Esophagus squamous epithelium (tissue), 5 donors: ENCODE measurements around the gene FUT3. TPM values are rescaled to one million over a fixed set of nuclear protein-coding genes. Genes with fewer than 3 reads are reported as not detected.

Source experiments
- DNase-seq: peaks from one replicate; lab custom pipeline; 2025; lab: John Stamatoyannopoulos, UW
- H3K27ac ChIP-seq, 4 donors: fragments of 200-600 bp; sonication (generic); one replicate each; pipeline ENCODE4 v1.5.1; 2016 to 2019; ENCODE audit warnings: mild to moderate bottlenecking in 1 of 4
- H3K27me3 ChIP-seq, 4 donors: fragments of 200-600 bp; sonication (generic); 1 replicate in 3 of 4; 2 replicates in 1 of 4; pipeline versions ENCODE4 v1.5.1 to v1.6.0; 2017 to 2021; ENCODE audit warnings: antibody characterized with exemption in 1 of 4
- H3K36me3 ChIP-seq, 3 donors: fragments of 200-600 bp; sonication (generic); one replicate each; pipeline ENCODE4 v1.5.1; 2016 to 2019
- H3K4me1 ChIP-seq, 3 donors: fragments of 200-600 bp; sonication (generic); one replicate each; pipeline ENCODE4 v1.5.1; 2017 to 2019
- H3K4me3 ChIP-seq, 4 donors: fragments of 200-600 bp; sonication (generic); 1 replicate in 3 of 4; 2 replicates in 1 of 4; pipeline ENCODE4 v1.5.1; 2016 to 2019; ENCODE audit warnings: mild to moderate bottlenecking in 2 of 4, moderate library complexity in 1 of 4
- H3K9me3 ChIP-seq, 3 donors: fragments of 200-600 bp; sonication (generic); one replicate each; pipeline ENCODE4 v1.5.1; 2016 to 2019
- POLR2A ChIP-seq, 4 donors: fragments of 450-650 bp; IDR thresholded peaks; one replicate each; pipeline ENCODE4 v1.6.1; 2017; ENCODE audit warnings: antibody characterized with exemption in 4 of 4, mild to moderate bottlenecking in 4 of 4, moderate library complexity in 3 of 4
- WGBS, 2 donors: methylation state at CpG; one replicate each; pipeline ENCODE4 v1.1.5; 2018; 5-methylcytosine and 5-hydroxymethylcytosine counted together
- intact Hi-C: fragments of 100-400 bp; cut with DNase I; formaldehyde crosslinking; loops from one replicate; pipeline ENCODE4 v1.15.0; 2022
- total RNA-seq, 4 donors: library from RNA; depleted of rRNA; stranded (reverse); fragments of >200 nt; gene quantifications; one replicate each; pipeline ENCODE4 v1.1.0, GENCODE V29; 2016
- TF ChIP-seq, protein P1 (sequence below), 6 experiments: fragments of 450-650 bp in 4 of 6; fragments of 200-600 bp in 2 of 6; sonication (generic) in 2 of 6; IDR thresholded peaks; one replicate each; pipeline ENCODE4 v1.5.1; 2016 to 2019; ENCODE audit warnings: antibody characterized with exemption in 6 of 6, mild to moderate bottlenecking in 4 of 6, moderate library complexity in 4 of 6
- donor health status: DM: yes; HTN: yes; CAD: no.

FUT3 gene
- total RNA-seq, 4 donors from 2014 or later = 51.7 to 145 (median 84.8) TPM

DNA sequence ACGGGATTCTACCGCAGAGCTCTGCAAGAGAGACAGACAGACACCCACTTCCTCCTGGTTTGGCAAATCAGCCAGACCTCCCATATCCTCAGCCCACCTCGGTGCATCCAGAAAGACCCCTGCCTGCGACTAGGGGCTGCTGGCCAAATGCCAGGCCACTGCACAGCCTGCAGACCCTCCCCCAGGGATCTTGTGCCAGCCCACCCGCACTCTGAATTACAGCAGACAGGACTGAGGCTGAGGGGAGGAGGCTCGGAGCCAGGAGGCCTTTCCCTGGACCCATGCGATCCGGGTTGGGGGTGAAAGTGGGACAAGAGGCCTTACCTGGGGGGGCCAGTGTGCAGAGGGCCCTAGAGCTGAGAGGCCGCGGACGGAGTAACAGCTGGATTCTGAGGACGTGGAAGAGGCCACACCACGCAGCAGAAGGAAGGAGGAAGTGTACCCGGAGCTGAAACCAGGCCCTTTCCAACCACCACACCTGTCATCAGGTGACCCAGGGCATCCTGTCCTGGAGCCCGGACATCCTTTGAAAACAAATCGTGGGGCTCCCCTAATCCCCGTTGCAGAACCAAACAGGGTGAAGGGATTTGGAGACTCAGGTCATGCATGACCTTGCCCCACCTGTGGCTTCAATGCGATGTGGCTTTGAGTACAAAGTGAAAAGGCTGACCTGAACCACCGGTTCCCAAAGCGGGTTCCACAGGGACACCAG is 12.7 kb downstream of the FUT3 start:
- H3K4me3 ChIP-seq = peak overlapping the region; percentile 27 to 50 (median 48)
- no peaks in the 10 kb centered on the region for H3K27me3 ChIP-seq
- peak overlapping the region; percentile 71 to 85 (median 77) for H3K27ac ChIP-seq
- no peak for TF ChIP-seq POLR2A (IDR thresholded peaks at IDR 0.05)
- TF ChIP-seq, protein P1, sequence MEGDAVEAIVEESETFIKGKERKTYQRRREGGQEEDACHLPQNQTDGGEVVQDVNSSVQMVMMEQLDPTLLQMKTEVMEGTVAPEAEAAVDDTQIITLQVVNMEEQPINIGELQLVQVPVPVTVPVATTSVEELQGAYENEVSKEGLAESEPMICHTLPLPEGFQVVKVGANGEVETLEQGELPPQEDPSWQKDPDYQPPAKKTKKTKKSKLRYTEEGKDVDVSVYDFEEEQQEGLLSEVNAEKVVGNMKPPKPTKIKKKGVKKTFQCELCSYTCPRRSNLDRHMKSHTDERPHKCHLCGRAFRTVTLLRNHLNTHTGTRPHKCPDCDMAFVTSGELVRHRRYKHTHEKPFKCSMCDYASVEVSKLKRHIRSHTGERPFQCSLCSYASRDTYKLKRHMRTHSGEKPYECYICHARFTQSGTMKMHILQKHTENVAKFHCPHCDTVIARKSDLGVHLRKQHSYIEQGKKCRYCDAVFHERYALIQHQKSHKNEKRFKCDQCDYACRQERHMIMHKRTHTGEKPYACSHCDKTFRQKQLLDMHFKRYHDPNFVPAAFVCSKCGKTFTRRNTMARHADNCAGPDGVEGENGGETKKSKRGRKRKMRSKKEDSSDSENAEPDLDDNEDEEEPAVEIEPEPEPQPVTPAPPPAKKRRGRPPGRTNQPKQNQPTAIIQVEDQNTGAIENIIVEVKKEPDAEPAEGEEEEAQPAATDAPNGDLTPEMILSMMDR (IDR thresholded peaks at IDR 0.05) = no peak
- WGBS, 2 donors = 52 to 53% methylated on average over 12 to 18 of the region's 20 CpGs
- H3K36me3 ChIP-seq = peaks cover 0 to 26% (median 0%) of the 10 kb centered on the region in 3 donors
- intact Hi-C loops = no loop called here
- no peaks in the 10 kb centered on the region for H3K9me3 ChIP-seq
- DNase-seq = no peak
- peaks cover 0 to 31% (median 7%) of the 10 kb centered on the region in 3 donors for H3K4me1 ChIP-seq

DNA sequence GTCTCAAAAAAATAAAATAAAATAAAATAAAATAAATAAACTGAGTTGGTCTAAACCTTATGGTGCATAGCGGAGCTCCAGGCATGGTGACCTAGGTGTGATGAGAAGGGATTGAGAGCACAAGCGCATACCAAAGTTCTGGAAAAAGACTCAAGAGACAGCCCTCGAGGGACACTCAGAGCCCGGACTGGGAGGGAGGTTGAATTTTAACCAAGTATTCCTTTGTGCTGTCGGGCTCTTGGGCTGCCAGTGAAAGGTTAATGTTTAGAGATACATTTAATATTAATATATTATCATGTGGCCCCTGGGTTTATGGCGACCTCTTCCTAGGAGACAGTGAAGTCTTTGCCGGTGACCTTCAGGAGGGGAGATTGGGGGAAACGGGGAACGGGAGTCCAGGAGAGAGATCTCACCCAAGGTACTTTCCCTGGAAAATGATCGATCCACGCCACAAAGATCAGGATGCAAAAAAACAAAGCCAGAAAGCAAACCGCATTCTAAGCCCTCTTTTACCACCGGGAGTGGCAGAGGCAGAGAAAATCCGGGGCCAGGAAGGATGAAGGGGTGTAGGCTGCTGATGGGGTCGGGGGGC is 13.4 kb downstream of the FUT3 start:
- peaks cover 0 to 24% (median 0%) of the 10 kb centered on the region in 3 donors for H3K36me3 ChIP-seq
- peak overlapping the region; percentile 71 to 85 (median 77) for H3K27ac ChIP-seq
- TF ChIP-seq POLR2A (IDR thresholded peaks at IDR 0.05) = no peak
- TF ChIP-seq, protein P1 (IDR thresholded peaks at IDR 0.05) = no peak
- H3K4me3 ChIP-seq = peak overlapping the region; percentile 27 to 50 (median 48)
- no peak for DNase-seq
- intact Hi-C loops = no loop called here
- no peaks in the 10 kb centered on the region for H3K9me3 ChIP-seq
- H3K4me1 ChIP-seq = peaks cover 0 to 31% (median 7%) of the 10 kb centered on the region in 3 donors
- no peaks in the 10 kb centered on the region for H3K27me3 ChIP-seq
- 47 to 50% methylated on average over 12 to 15 of the region's 15 CpGs for WGBS, 2 donors

DNA sequence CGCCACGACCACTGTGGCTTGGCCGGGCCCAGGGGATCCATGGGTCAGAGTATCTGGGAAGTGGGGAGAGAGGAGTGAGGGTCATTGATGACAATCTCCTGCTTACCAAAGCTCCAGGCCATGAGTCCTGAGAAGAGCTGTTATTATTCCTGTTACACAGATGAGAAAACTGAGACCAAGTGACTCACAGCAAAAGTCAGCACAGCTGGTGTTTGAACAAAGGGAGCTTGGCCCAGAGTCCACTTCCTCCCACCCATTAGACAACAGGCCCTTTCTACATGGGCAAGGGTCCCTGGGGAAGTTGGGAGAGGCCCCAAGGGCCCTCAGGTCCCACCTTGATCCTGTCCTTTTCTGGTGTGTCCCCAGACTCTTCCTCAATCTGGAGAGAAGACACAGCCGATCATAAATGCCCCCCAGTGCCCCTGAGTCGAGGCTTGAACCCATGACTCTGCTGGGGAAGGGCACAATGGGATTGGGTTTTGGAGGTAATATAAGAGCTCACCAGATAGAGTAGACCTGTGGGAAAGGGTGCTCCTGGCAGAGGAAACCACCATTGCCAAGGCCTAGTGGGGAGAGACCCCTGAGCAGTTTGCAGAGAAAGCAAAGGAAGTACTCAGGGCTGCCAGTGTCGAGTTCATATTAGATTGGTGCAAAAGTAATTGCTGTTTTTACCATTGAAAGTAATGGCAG is 18.6 kb downstream of the FUT3 start:
- Histone ChIP-seq H3K4me3 (no peak overlapping the region), H3K4me1 (peaks cover 9 to 25% (median 10%) of the 10 kb centered on the region in 3 donors), H3K27ac (no peak overlapping the region), H3K36me3 (peaks cover 0 to 42% (median 0%) of the 10 kb centered on the region in 3 donors), H3K9me3 (no peaks in the 10 kb centered on the region), H3K27me3 (peaks cover 0 to 28% (median 0%) of the 10 kb centered on the region in 4 donors)
- TF ChIP-seq, protein P1 (IDR thresholded peaks at IDR 0.05) = no peak
- TF ChIP-seq POLR2A (IDR thresholded peaks at IDR 0.05) = no peak
- intact Hi-C loops = no loop called here
- 81 to 89% methylated on average over 3 to 6 of the region's 6 CpGs for WGBS, 2 donors
- DNase-seq = no peak

DNA sequence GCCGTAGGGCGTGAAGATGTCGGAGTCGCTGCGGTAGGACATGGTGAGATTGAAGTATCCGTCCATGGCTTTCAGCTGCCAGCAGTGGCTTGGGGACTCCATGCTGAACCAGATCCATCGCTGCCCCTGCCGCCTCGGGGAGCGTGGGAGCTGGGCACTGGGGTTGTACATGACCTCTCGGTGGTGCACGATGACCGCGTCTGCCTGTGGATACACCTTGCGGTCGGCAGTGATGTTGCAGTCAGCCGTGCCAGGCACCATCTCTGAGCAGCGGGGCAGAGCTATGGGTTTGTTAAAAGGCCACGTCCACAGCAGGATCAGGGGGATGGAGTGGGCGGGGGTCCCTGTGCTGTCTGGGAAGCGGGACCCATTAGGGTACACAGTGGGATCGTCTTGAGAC is 19.2 kb downstream of the FUT3 start:
- TF ChIP-seq, protein P1 (IDR thresholded peaks at IDR 0.05) = no peak
- no peak for TF ChIP-seq POLR2A (IDR thresholded peaks at IDR 0.05)
- intact Hi-C loops = no loop called here
- Histone ChIP-seq H3K36me3 (peaks cover 0 to 42% (median 0%) of the 10 kb centered on the region in 3 donors), H3K27me3 (peaks cover 0 to 28% (median 0%) of the 10 kb centered on the region in 4 donors), H3K4me1 (peaks cover 11 to 31% (median 16%) of the 10 kb centered on the region in 3 donors), H3K27ac (no peak overlapping the region), H3K9me3 (no peaks in the 10 kb centered on the region), H3K4me3 (no peak overlapping the region)
- WGBS, 2 donors = 85 to 98% methylated on average over 7 to 8 of the region's 22 CpGs
- no peak for DNase-seq
